Measurements from ENCODE around the gene IGFL1.
"Not testable (repeated sequence)": the region's sequence is repeated elsewhere in the genome, so short reads cannot be mapped to it uniquely, and the experiment has no call there.

GRCh38 chr19:46192626-46192991 lies 36.9 kb upstream of the IGFL1 start:
- TF ChIP-seq MXI1 (IDR thresholded peaks at IDR 0.05; ENCODE audit: borderline replicate concordance, low read depth, low read length); CTCF (conservative IDR thresholded peaks at IDR 0.05; ENCODE audit: low read depth, low read length); MAFK (IDR thresholded peaks at IDR 0.05; ENCODE audit: low read depth, low read length); POLR2A (IDR thresholded peaks at IDR 0.05; ENCODE audit: low read depth, low read length); RAD21 (IDR thresholded peaks at IDR 0.05; ENCODE audit: low read length): not testable (repeated sequence)
